ENCODE data around the gene UBE2D2. TPM values are rescaled to one million over a fixed set of nuclear protein-coding genes. Genes with fewer than 3 reads are reported as not detected.

UBE2D2 gene
- total and polyA plus RNA-seq, 2 donors (not counting 1 experiment from before 2014, with no cell fraction given) = 64.3 to 168 TPM

GRCh38 chr5:139646912-139647505 is 85.9 kb downstream of the UBE2D2 start:
- peak overlapping the region; percentile 88 for H3K4me3 Mint-ChIP-seq
- no peaks in the 10 kb centered on the region for H3K9me3 Mint-ChIP-seq (ENCODE audit: insufficient read depth)
- peak overlapping the region; percentile 38 to 98 (median 95) for H3K4me3 ChIP-seq (ENCODE audit: control extremely low read depth in 1 of 5, extremely low read depth in 1 of 5, insufficient read depth in 1 of 5, low read depth in 2 of 5, low read length in 4 of 5)
- H3K9me3 ChIP-seq (ENCODE audit: control extremely low read depth in 1 of 3, control insufficient read depth in 2 of 3, insufficient read depth in 1 of 3, low read length in 2 of 3) = no peaks in the 10 kb centered on the region
- peaks cover 39 to 68% of the 10 kb centered on the region in 2 donors for H3K4me1 ChIP-seq (ENCODE audit: control insufficient read depth in 2 of 2, insufficient read depth in 2 of 2, low read length in 2 of 2)
- peak overlapping the region; percentile 80 for H3K4me2 ChIP-seq (replicated peaks; ENCODE audit: low read depth, low read length, poor library complexity, severe bottlenecking)
- H3K4me1 Mint-ChIP-seq = peaks cover 66% of the 10 kb centered on the region
- TF ChIP-seq CTCF (IDR thresholded peaks at IDR 0.05) (no peak), EZH2 (IDR thresholded peaks at IDR 0.05; ENCODE audit: borderline replicate concordance, insufficient read depth, low read depth, low read length, poor library complexity, severe bottlenecking) (no peak)
- POLR2A ChIA-PET = interaction anchor here (0.8 to 13.2 kb wide), 6 partner anchors 10 to 99 kb away, joined by 3 to 511 read pairs (median 50); no protein-coding TSS in a partner anchor
- peak; percentile 58 for DNase-seq
- WGBS (ENCODE audit: insufficient coverage) = 11% methylated on average over 11 of the region's 25 CpGs
- H3K9ac ChIP-seq (ENCODE audit: low read length) = peak overlapping the region; percentile 91
- no peak overlapping the region for H2AFZ ChIP-seq (ENCODE audit: insufficient read depth, low read depth, low read length, poor library complexity, severe bottlenecking)
- no peaks in the 10 kb centered on the region for H3K27me3 ChIP-seq (replicated peaks in 1 of 4; ENCODE audit: control extremely low read depth in 1 of 4, control insufficient read depth in 3 of 4, insufficient read depth in 4 of 4, low read length in 3 of 4)
- H3K27ac Mint-ChIP-seq = peak overlapping the region; percentile 89
- no peaks in the 10 kb centered on the region for H3K27me3 Mint-ChIP-seq
- ATAC-seq (ENCODE audit: low read depth) = no peak
- peaks cover 0 to 3% of the 10 kb centered on the region in 2 experiments for H3K36me3 ChIP-seq (replicated peaks in 1 of 2; ENCODE audit: control extremely low read depth in 1 of 2, control insufficient read depth in 1 of 2, extremely low read depth in 1 of 2, insufficient read depth in 2 of 2, low read length in 1 of 2)
- peaks cover 66% of the 10 kb centered on the region for H3K79me2 ChIP-seq (ENCODE audit: control insufficient read depth, insufficient read depth, low read length)
- intact Hi-C loops (cut with micrococcal nuclease) = no loop called here
- CTCF ChIA-PET = interaction anchor here (0.9 to 15.3 kb wide), 6 partner anchors 11 to 128 kb away, joined by 5 to 338 read pairs (median 28); no protein-coding TSS in a partner anchor
- H3K27ac ChIP-seq (ENCODE audit: low read length in 2 of 2) = no peak overlapping the region
- peaks cover 34% of the 10 kb centered on the region for H4K20me1 ChIP-seq (ENCODE audit: control insufficient read depth, insufficient read depth, low read length, poor library complexity, severe bottlenecking)

Data from B cell (primary cell).